HG03108 (cell line): ENCODE results near the gene MPZL1.

ENCODE experiments used
- ATAC-seq: cut with Tn5 transposase; IDR thresholded peaks from one replicate; pipeline ENCODE4 v1.9.1; 2021; ENCODE audit warnings: moderate library complexity; ENCODE audit not compliant: unreplicated experiment

The MPZL1 gene

GRCh38 chr1:167695147-167695546 lies 26.6 kb upstream of the MPZL1 start:
- no peak for ATAC-seq

GRCh38 chr1:167695756-167696561 lies 25.8 kb upstream of the MPZL1 start:
- no peak for ATAC-seq

- ATAC-seq, result no peak
Measured at GRCh38 chr1:167697667-167698141, 24.1 kb upstream of the MPZL1 start.

- ATAC-seq, result no peak
Measured at GRCh38 chr1:167698313-167698712, 23.5 kb upstream of the MPZL1 start.

- no peak for ATAC-seq
Measured at GRCh38 chr1:167701510-167701909, 20.3 kb upstream of the MPZL1 start.

GRCh38 chr1:167703557-167703956 lies 18.2 kb upstream of the MPZL1 start:
- no peak for ATAC-seq

- no peak for ATAC-seq
Measured at GRCh38 chr1:167704715-167705114, 17.1 kb upstream of the MPZL1 start.

- ATAC-seq, result no peak
Measured at GRCh38 chr1:167705250-167705649, 16.5 kb upstream of the MPZL1 start.

- no peak for ATAC-seq
Measured at GRCh38 chr1:167706363-167706762, 15.4 kb upstream of the MPZL1 start.

GRCh38 chr1:167706931-167707877 lies 14.6 kb upstream of the MPZL1 start:
- peak; percentile 48 for ATAC-seq

- ATAC-seq, result no peak
Measured at GRCh38 chr1:167707942-167708341, 13.8 kb upstream of the MPZL1 start.

GRCh38 chr1:167708940-167709389 lies 12.8 kb upstream of the MPZL1 start:
- no peak for ATAC-seq

- no peak for ATAC-seq
Measured at GRCh38 chr1:167710836-167711235, 10.9 kb upstream of the MPZL1 start.

- no peak for ATAC-seq
Measured at GRCh38 chr1:167711797-167712196, 10.0 kb upstream of the MPZL1 start.

GRCh38 chr1:167713330-167714081 lies 8.3 kb upstream of the MPZL1 start:
- ATAC-seq, result no peak

GRCh38 chr1:167714098-167714438 lies 7.7 kb upstream of the MPZL1 start:
- peak; percentile 44 for ATAC-seq

- ATAC-seq, result peak; percentile 40
Measured at GRCh38 chr1:167714439-167715156, 7.2 kb upstream of the MPZL1 start.

GRCh38 chr1:167715157-167715999 lies 6.4 kb upstream of the MPZL1 start:
- ATAC-seq, result peak; percentile 36

- ATAC-seq, result no peak
Measured at GRCh38 chr1:167716000-167716271, 5.8 kb upstream of the MPZL1 start.

GRCh38 chr1:167717351-167717750 lies 4.4 kb upstream of the MPZL1 start:
- ATAC-seq, result no peak
